BJ (cell line): ENCODE results near the gene HIVEP3. TPM values are rescaled to one million over a fixed set of nuclear protein-coding genes. Genes with fewer than 3 reads are reported as not detected.
A peak's percentile ranks its signal among the peaks of the same experiment; 100 is the strongest.

Experiments
- CTCF ChIA-PET: fragments of 350-600 bp; formaldehyde crosslinking; extraction: SDS; loops from one replicate; lab custom pipeline; 2021; ENCODE audit warnings: antibody characterized with exemption, inconsistent platforms; lab: Yijun Ruan, JAX
- POLR2A ChIA-PET: fragments of 300-600 bp; sonication (Branson Sonifier 250); formaldehyde crosslinking; extraction: SDS; loops from one replicate; lab custom pipeline; 2021; ENCODE audit warnings: antibody characterized with exemption; lab: Charles Lee
- DNase-seq: peaks from one replicate; pipeline ENCODE4 v3.0.0-alpha.2; 2011; ENCODE audit warnings: low read depth
- H3K27me3 ChIP-seq: 2 replicates; pipeline ENCODE4 v1.6.0; 2011; ENCODE audit warnings: low read length; ENCODE audit not compliant: control insufficient read depth, insufficient read depth
- H3K36me3 ChIP-seq: 2 replicates; pipeline ENCODE4 v1.5.1; 2011; ENCODE audit warnings: low read length; ENCODE audit not compliant: control insufficient read depth, insufficient read depth
- H3K4me3 ChIP-seq: 2 replicates; pipeline ENCODE4 v1.5.1; 2011; ENCODE audit warnings: low read depth, mild to moderate bottlenecking, control low read depth, low read length
- polyA plus RNA-seq: library from polyadenylated mRNA; depleted of rRNA; stranded (reverse); fragments of >200 nt; gene quantifications from 2 replicates; pipeline ENCODE4 v1.2.3, GENCODE V29; 2011
- TF ChIP-seq, protein P1 (sequence below): IDR thresholded peaks from 2 replicates; pipeline ENCODE4 v1.5.1; 2011; ENCODE audit warnings: low read depth, mild to moderate bottlenecking, control low read depth, inconsistent platforms, low read length, moderate library complexity; ENCODE audit not compliant: insufficient read depth

HIVEP3 gene
- polyA plus RNA-seq, 1 experiment, result 4.0 TPM

- ChIA-PET POLR2A (no interaction called here), CTCF (interaction anchor here (0.7 to 4.8 kb wide), 7 partner anchors 7 to 317 kb away, joined by 3 to 23 read pairs (median 5); no protein-coding TSS in a partner anchor)
- TF ChIP-seq, protein P1, sequence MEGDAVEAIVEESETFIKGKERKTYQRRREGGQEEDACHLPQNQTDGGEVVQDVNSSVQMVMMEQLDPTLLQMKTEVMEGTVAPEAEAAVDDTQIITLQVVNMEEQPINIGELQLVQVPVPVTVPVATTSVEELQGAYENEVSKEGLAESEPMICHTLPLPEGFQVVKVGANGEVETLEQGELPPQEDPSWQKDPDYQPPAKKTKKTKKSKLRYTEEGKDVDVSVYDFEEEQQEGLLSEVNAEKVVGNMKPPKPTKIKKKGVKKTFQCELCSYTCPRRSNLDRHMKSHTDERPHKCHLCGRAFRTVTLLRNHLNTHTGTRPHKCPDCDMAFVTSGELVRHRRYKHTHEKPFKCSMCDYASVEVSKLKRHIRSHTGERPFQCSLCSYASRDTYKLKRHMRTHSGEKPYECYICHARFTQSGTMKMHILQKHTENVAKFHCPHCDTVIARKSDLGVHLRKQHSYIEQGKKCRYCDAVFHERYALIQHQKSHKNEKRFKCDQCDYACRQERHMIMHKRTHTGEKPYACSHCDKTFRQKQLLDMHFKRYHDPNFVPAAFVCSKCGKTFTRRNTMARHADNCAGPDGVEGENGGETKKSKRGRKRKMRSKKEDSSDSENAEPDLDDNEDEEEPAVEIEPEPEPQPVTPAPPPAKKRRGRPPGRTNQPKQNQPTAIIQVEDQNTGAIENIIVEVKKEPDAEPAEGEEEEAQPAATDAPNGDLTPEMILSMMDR, result no peak
- Histone ChIP-seq H3K36me3 (peaks cover 1% of the 10 kb centered on the region; the same call in 1 of the 2 replicates), H3K4me3 (no peak overlapping the region), H3K27me3 (no peaks in the 10 kb centered on the region)
- no peak for DNase-seq
Observed at GRCh38 chr1:41514381-41514780, 404.3 kb downstream of the HIVEP3 start.

GRCh38 chr1:41513383-41513735 is 405.4 kb downstream of the HIVEP3 start:
- peaks cover 1% of the 10 kb centered on the region; the same call in 1 of the 2 replicates for H3K36me3 ChIP-seq
- H3K4me3 ChIP-seq, result no peak overlapping the region
- no peaks in the 10 kb centered on the region for H3K27me3 ChIP-seq
- ChIA-PET CTCF (interaction anchor here (1.1 to 4.8 kb wide), 3 partner anchors 8 to 61 kb away, joined by 3 to 20 read pairs (median 5); no protein-coding TSS in a partner anchor), POLR2A (no interaction called here)
- TF ChIP-seq, protein P1, result peak; percentile 42
- no peak for DNase-seq

DNA sequence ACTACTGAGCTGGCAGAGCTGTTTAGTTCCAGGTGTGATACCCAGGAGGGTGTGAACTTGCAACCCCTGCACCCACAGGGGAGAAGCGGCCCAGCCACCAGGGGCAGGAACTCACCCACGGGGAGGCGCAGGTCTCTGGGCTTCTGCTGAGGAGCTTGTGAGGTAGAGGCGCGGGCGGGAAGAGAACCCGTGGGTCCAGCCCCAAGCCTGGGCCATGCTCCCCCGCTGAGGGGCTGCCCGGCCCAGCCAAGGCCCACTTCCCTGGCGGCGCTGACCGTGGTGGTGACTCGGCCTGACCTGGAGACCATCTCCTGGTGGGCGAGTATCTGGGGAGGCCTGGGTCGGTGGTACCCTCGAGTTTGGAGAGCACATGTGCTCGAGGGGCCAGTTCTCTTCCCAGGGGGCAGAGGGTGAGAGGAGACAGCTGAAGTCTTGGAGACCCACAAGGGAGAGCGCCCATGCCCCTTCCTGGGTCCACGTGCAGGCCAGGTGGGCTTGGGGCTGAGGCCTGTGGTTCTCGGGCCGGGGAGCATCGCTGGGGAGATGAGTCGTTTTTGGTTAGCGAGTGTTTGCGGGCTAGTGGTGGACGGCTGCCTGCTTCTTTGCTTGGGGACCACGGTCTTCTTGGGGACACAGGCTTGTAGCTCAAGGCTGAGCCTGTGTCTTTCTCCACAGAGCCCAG is 405.9 kb downstream of the HIVEP3 start:
- Histone ChIP-seq H3K27me3 (no peaks in the 10 kb centered on the region), H3K36me3 (peaks cover 1% of the 10 kb centered on the region; the same call in 1 of the 2 replicates), H3K4me3 (no peak overlapping the region)
- TF ChIP-seq, protein P1, result no peak
- no peak for DNase-seq
- POLR2A ChIA-PET, result no interaction called here
- CTCF ChIA-PET, result interaction anchor here (1.1 to 1.4 kb wide), 2 partner anchors 13 to 62 kb away, joined by 3 to 5 read pairs; no protein-coding TSS in a partner anchor

GRCh38 chr1:41511239-41511540 is 407.5 kb downstream of the HIVEP3 start:
- no peaks in the 10 kb centered on the region for H3K27me3 ChIP-seq
- CTCF ChIA-PET, result no interaction called here

DNA sequence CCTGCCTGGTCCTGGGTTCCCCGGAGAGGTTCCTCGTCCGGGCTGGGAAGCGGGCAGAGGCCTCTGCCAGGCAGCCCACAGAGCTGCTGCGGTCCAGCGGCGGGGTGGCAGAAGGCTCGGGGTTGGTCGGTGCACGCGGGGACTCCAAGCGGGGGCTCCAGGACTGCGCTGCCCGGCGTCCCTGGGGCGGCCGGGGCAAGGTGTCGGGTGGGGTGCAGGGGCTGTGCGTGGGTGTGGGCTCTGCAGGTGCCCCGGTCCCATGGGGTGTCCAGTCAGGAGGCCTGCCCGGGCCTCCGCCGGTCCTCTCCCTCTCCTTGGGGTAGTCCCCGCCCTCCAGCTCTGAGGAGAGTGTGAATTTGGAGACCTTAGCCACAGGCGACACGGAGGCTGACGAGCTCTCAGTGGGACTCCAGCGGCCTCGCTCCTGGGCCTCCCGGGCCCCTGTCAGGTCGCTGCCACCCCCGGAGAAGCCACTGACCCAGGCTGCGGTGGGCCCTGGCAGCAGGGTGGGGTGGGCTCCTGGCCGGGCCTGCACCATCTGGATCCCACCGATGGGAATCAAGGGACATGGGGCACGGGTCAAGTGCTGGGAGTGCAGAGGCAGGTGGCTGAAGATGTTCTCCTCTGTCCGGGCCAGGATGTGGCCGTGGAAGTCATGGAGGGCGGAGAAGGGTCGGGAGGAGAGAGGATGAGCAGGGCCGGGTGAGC is 408.0 kb downstream of the HIVEP3 start:
- CTCF ChIA-PET, result no interaction called here
- no peaks in the 10 kb centered on the region for H3K27me3 ChIP-seq
- peaks cover 1% of the 10 kb centered on the region; the same call in 1 of the 2 replicates for H3K36me3 ChIP-seq
- TF ChIP-seq, protein P1, result no peak
- POLR2A ChIA-PET, result no interaction called here
- DNase-seq, result no peak
- H3K4me3 ChIP-seq, result no peak overlapping the region

More at GRCh38 chr1:41511239-41511540, 407.5 kb downstream of the HIVEP3 start:
- H3K36me3 ChIP-seq, result peaks cover 1% of the 10 kb centered on the region; the same call in 1 of the 2 replicates
- POLR2A ChIA-PET, result no interaction called here
- DNase-seq, result no peak
- no peak overlapping the region for H3K4me3 ChIP-seq
- TF ChIP-seq, protein P1, result no peak
